GM19239 (cell line): Measurements from ENCODE around the gene COX19.
"Not testable (repeated sequence)": the region's sequence is repeated elsewhere in the genome, so short reads cannot be mapped to it uniquely, and the experiment has no call there.

Experiments used
- DNase-seq: peaks from one replicate; pipeline ENCODE4 v3.0.0; 2011; ENCODE audit warnings: low spot score; ENCODE audit not compliant: insufficient read length
- FAIRE-seq: peaks from 2 replicates; lab custom pipeline; 2011; peaks lifted over from hg19 to GRCh38; lab: Jason Lieb, UNC

Gene COX19

DNA sequence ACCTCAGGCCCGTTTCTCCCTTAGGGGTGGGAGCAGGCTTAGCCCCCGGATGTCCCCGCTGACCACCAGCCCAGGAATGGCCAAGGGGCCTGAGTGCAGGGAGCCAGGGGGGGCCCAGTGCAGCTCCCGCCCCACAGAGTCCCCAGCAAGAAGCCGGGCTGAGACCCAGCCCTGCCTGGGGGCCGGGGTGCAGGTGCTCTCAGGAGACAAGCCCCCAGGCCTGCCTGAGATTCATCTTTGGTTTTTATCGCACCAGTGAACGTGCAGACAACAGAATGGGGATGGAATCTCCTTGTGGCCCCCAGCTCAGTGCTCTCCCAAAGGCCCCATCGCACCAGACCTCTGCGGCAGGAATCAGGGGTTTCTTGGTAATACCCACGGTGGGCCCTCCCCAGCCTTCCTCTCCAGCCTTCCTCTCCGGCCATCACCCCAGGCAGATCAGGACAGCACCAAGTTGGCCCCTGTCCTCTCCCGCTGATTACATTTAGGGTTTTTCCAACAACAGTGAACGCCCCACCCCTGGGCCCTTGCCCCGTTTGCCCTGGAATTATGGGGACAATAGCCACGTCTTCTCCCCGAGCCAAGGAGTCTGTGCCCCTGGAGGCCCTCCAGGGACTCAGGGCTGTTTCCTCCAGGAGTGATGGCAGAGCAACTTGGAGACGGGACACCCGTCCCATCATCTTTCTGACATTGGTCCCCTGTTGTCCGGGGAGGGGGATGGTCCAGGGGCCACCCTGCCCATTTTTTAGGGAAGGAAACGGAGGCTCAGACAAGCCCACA, 43.3 kb downstream of the COX19 start:
- no peak for DNase-seq
- no peak for FAIRE-seq

DNA sequence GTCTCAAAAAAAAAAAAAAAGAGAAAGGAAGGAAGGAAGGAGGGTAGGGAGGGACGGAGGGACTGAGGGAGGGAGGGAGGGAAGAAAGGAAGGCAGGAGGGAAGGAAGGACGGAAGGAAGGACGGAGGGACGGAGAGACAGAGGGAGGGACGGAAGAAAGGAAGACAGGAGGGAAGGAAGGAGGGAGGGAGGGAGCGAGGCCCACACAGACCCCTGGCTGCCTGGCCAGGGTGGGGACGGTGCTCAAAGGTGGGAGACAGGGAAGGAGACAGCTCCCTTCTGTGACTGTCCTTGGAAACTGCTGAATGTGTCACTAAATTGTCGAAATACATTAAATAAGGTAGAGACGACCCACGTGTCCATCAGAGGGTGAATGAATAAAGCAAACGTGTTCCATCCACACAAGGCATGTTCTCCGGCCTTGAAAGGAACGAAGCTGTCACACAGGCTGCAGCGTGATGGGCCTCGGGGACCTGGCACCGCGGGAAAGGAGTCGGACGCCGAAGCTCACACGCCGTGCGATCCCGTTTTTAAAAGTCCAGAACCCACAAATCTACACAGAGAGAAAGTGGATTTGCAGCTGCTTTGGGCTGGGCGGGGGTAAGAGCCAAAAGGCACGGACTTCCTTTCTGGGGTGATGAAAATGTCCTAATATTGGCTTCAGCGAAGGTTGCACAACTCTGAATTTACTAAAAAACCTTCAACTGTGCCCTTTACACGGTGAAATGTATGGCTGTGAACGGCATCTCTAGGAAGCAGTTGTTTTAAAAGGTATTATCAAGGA, 44.2 kb downstream of the COX19 start:
- no peak for FAIRE-seq
- no peak for DNase-seq

DNA sequence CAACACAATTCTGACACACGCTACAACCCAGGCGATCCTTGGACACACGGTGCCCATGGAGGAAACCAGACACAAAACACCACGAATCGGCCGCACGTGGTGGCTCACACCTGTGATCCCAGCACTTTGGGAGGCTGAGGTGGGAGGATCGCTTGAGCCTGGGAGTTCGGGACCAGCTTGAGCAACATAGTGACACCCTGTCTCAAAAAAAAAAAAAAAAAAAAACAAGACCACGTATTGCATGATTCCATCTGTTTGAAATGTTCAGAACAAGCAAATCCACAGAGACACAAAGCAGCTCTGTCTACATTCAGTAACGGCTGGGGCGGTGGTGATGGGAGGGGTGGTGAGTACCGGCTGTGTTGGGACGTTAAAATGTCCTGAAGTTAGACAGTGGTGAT, 46.0 kb downstream of the COX19 start:
- DNase-seq: no peak
- FAIRE-seq: no peak

DNA sequence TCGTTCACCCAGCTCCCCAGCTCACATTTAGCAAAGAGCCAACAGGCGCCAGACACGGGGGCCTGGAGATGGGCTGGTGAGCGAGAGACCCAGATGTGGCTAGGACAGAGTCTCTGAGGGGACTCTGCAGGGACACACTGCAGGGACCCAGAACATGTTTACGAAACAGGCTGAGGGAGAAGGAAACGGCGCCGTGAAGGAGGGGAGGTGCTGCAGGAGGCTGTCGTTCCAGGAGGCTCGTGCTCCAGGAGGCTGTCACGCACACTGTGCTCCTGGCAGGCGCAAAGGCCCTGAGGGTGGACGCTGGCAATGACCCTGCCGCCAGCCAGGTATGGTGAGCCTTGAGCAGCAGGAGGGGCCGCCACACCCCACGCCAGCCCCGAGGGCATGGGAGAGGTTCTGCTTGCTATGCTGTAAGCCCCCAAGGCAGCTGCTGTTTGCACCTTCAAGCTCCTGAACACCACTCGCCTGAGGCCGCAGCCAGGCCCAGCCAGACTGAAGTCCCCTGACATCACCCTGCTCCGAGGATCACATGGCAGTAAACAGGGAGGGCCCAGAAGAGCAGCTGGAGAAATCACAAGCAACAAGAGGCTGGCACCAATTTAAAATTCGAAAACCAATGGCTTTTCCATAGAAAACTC, 48.2 kb downstream of the COX19 start:
- FAIRE-seq (no peak), DNase-seq (no peak)

DNA sequence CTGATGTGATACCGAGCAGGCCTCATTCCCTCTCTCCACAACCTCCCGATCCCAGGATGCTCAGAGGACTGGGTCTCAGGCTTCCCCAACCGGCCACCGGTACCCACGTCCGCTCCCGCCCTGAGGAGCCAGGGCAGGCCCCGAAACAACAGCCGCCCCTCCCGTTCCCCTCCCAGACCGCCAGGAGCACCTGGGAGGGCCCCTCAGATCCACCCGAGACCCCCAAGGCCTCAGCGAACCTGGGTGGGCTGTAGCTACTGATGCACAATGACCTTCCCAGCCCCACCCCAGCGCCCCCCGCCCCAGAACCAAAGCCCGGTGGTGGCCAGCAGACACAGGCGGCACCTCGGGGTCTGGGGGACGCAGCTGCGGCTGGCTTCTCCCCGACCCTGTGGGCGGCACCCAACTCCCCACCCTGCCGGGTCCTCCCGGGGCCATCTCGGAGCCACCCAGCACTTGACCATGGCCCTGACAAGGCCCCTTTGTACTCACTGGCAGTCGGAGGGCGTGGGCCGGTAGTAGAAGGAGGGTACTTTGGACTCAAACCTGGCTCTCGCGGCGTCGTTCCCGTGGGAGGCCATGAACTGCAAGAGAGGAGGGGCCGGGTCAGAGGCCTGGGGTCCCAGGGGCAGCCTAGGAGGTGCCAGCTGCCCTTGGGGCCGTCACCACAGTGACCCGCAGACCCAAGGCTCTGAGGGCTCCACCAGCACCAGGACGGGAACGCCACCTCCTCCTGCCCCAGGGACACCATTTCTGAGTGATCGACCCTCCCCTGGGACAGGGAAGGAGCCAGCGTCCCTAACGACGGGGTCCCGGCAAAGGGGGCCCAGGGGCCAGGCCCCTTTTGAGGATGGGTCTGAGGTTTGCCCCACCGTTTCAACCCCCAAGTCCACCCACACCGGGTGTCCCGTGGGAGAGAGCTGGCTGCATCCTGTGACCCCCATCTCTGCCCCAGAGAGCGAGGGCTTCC, 49.0 kb downstream of the COX19 start:
- no peak for DNase-seq
- no peak for FAIRE-seq

DNA sequence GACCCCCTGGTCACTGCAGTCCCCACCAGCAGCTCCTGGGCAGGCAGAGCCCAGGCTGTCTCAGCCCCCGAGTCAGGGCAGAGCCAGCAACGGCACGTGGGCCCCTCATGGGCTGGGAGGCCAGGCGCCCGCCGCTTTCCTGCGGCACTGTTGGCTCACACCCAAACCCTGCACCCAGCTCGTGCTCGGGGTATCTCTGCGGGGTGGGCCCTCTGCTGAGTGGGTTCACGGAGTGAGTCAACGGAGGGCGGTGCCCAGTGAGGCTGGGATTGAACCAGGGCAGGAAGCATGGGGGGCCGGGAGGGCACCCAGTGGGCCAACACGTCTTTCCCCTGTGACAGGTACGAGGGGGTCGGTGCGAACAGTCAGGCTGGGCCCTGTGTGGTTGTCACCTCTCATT, 49.7 kb downstream of the COX19 start:
- FAIRE-seq (no peak), DNase-seq (no peak)

DNA sequence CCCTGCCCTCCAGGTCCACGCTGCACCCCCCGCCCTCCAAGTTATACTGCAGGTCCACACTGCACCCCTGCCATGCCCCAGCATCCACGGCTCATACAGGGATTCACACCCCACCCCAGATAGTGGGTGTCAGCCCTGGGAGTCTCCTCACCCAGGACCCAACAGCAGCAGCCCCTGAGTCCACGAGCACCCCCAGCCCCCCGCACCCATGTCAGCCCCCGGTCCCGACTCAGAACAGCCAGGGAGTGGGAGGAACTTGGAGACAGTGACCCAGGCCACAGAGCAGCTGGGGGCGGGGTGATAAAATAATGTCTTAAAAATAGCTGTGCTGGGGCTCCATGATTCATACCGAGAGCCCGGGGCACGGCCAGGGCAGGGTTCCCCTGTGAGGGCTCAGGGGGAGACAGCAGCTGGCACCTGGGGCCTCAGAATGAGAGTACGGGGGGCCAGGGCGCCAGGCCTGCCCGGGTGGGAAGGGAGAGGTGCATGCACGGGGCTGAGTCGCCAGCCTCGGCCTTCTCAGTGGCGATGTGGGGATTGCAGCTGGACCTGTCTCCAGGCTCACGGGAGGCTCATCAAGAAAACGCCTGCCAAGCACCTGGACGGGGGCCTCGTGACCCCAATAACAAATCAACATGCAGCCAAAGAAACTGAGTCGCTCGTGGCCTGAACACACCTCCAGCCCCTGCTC, 50.7 kb downstream of the COX19 start:
- peak; percentile 80 for DNase-seq
- FAIRE-seq: peak; percentile 94

DNA sequence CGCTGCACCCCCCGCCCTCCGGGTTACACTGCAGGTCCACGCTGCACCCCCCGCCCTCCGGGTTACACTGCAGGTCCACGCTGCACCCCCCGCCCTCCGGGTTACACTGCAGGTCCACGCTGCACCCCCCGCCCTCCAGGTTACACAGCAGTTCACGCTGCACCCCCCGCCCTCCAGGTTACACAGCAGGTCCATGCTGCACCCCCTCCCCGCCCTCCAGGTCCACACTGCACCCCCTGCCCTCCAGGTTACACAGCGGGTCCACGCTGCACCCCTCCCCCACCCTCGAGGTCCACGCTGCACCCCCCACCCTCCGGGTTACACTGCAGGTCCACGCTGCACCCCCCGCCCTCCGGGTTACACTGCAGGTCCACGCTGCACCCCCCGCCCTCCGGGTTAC, 51.3 kb downstream of the COX19 start:
- not testable (repeated sequence) for DNase-seq

DNA sequence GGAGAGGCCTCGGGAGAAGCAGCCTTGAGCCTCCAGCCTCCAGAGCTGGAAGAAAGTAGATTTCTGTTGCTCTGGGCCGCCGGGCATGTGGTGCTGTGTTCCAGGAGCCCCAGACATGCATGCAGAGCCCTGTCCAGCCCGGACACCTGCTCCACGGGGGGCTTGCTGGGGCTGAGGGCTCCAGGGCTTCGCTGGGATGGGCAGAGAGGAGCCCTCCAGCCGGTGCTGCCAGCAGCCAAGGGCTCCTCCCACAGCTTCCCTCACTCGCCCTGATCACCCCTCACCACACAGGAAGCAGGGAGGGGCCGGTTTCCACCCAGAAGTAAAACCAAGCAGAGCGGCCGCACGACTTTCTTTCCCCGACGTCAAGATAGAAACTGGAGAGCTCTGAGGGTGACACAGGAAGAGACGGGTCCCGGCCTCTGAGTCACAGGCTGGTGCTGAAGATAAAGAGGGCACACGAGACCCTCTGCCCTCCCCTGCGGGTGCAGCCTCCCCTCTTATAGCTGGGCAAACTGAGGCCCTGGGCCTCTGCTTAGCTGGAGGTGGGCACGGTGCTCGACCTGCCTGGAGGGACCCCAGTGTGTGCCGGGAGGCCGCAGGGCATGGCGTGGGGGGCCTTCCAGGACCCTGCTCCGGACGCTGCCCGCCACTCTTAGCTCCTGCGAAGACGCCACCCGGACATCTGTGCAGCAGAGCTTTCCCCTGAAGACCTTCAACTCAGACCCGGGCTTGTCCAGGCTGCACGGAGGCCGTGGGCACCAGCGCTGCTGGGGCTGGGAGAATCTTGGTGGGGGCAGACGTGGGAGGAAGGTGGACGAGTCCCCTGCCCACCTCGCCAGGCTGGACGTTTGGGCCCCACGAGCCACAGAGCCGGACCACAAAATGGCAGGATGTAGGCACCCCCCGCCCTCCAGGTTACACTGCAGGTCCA, 52.0 kb downstream of the COX19 start:
- DNase-seq: peak; percentile 98
- peak; percentile 100 for FAIRE-seq

More for the DNA sequence above, 51.3 kb downstream of the COX19 start:
- not testable (repeated sequence) for FAIRE-seq

DNA sequence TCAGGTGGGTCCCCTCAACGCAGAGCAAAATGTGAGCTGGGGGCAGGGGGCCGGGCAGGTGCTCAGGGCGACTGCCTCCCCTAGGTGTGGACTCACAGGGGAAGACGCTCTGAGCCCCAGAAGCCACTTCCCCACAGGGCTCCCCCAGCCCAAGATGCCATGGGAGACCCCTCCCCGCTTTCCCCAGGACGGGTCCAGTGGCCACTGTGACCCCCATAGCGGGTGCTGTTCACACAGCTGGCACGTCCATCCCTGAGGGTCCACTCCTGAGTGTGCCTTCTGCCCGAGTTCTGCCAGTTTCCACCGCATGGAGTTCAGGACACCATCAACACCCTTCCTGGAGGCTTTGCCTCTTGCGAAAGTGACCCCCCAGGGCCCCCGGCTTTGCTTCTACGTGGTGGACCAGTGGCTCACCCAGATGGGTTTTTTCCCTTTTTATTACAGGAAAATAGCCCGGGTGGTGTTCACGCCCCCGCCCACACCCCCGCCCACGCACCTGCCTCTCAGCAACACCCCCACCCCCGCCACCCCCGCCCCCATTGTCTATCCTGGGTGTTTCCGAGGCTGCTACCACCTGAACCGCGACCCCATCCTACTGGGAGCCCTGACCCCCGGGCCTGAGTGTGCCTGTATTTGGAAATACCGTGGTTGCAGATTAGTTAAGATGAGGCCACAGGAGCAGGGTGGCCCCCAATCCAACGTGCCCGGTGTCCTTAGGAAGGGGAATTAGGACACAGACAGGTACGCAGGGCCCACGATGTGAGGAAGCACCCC, 52.8 kb downstream of the COX19 start:
- FAIRE-seq (no peak), DNase-seq (peak; percentile 50)

DNA sequence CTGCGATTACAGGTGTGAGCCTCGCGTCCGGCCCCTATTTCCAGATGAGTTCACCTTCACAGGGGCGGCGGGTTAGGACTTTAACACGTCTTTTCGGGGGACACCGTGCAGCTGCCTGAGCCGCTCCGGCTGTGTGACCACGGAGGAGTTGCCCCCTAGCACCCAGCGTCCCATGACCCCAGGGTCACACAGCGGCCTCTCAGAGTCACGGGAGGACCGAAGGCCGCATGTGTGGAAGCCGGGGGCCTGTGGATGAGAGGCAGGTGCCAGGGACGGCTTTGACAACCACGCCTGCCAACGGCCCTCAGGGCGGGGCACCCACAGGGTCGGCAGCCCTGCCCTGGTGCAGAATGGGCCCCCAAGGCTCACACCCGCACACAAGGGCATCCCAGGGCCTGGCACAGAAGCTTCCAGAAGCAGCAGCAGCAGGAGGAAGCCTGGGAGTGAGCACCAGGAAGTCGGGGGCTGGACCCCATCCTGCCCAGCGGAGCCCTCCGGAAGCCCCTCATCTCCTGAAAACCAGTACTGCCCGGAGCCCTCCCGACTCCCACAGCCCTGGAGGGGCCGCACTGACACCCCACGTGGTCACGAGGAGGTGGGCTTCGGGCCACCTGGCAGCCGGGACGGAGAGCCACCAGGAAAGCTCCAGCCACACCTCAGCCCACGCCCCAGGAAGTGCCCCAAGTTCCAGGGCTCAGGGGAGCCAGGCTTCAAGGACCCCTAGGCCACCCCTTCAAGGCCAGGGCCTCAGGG, 53.6 kb downstream of the COX19 start:
- FAIRE-seq: peak; percentile 71
- DNase-seq: no peak

DNA sequence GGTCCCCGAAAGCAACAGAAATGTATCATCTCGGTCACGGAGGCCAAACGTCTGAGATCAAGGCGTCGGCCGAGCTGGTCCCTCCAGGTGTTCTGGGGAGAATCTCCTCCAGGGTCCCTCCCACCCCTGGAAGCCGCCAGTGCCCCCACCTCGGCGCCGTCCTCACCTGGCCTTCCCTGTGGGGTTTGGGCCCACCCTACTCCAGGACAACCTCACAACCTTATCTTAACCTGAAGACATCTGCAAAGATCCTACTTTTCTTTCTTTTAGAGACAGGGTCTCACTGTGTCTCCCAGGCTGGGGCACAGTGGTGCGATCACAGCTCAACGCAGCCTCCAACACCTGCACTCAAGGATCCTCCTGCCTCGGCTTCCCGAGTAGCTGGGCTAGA, 54.3 kb downstream of the COX19 start:
- no peak for FAIRE-seq
- no peak for DNase-seq

DNA sequence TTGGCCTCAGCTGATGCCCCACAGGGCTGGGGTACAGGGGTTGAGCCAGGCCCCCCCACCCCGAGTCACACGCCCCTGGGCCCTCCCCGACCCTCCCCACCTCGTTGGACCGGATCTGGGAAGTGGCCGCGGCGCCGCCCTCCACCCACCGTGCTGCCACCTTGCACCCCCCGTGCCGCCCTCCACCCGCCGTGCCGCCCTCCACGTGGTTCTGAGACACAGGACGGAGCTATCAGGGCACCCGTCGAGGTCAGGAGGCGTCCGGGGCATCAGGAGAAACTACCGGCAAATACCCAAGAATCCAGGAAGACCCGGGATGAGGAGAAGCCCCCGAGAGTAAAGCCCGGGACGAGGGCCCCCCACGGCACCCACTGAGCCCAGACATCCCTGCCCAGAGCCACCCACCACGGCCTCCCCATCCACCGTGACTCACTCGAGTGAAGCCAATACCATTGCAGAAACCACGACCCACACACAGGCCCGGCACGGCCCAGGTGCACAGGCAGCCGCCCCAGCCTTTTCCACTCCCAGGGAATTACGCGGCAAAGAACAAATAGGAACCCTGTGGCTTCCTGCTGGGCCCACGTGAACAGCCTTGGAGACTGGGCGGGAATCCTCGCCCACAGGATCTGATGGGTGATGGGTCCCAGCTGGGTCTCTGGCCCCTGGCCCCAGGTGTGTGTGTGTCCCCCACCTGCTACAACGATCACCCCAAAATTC, 54.8 kb downstream of the COX19 start:
- no peak for DNase-seq

DNA sequence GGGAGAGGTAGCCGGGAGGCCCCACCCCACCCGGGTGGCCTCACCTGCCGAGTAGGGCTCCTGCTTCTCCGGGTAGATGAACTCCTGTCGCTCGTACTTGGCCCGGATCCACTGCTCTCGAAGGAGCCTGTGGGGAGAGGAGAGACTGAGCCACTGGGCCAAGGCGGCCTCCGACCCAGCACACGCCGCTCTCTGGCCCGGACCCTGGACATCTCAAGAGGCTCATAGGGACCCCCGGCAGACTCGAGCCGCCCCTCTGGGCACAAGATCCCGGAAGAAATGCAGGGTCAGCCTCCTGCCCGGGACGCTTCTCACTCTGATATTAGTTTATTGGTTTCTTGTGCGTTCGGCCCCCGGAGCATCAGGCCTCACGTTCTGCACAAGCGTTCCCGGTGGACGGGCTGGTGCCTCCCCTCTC, 55.4 kb downstream of the COX19 start:
- FAIRE-seq (no peak), DNase-seq (no peak)

More for the DNA sequence above, 54.8 kb downstream of the COX19 start:
- FAIRE-seq: no peak

DNA sequence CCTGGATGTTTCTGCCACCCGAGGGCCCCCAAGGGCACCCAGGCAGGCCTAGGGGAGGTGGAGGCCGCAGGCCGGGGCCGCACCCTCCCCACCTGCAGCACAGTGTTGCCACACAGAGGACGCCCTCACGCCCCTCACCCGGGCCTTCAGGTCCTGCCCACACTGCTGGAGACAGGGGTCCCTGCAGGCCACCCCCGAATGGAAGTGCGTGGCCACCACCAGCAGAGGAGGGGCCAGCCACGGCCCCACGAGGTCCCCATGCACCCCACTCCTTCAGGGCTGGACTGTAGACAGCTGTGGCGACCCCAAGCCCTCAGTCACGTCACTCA, 56.3 kb downstream of the COX19 start:
- FAIRE-seq: no peak
- DNase-seq: no peak

DNA sequence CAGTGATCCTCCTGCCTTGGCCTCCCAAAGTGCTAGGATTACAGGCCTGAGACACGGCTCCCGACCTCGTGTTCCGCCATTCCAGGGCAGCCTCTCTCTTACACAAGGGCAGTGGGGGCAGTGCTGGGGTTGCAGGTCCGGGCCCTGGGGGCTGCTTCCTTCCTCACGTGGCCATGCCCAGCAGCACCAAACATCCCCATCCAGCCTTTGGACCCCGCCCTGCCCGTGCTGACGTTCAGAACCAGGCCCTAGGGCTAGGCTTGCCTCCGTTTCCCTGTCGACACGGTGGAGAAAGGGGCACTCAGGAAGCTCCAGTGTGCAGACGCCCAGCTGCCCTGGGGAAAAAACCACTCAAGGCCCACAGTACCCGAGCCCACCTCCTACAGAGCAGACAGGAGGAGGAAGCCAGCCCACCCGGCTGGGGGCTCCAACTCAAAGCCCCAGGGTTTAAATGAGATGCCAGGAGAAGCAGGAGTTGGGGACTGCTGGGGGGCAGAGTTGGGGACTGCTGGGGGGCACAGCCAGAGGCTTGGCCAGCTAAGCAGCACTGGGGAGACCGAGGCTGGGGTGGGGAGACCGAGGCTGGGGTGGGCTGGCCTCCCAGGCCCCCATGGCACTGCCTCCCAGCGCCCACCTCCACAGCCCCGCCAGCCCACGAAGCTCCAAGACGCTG, 56.8 kb downstream of the COX19 start:
- no peak for DNase-seq
- FAIRE-seq: no peak
